HL-60 (cell line): ENCODE measurements around the gene PUS7.
"Not testable (repeated sequence)": the region's sequence is repeated elsewhere in the genome, so short reads cannot be mapped to it uniquely, and the experiment has no call there.

ENCODE experiments used
- DNase-seq, 2 experiments: peaks; one replicate each; pipeline ENCODE4 v3.0.0-alpha.2; 2010 to 2020; ENCODE audit warnings: low read depth in 1 of 2, low spot score in 1 of 2
- H3K27ac ChIP-seq: fragments of 250-450 bp; sonication (Bioruptor Pico); replicated peaks from 2 replicates; pipeline ENCODE4 v1.5.1; 2020; ENCODE audit warnings: mild to moderate bottlenecking, moderate library complexity
- H3K27me3 ChIP-seq: fragments of 250-450 bp; sonication (Bioruptor Pico); 2 replicates; pipeline ENCODE4 v1.5.1; 2021; ENCODE audit warnings: mild to moderate bottlenecking, moderate library complexity; ENCODE audit not compliant: insufficient read depth, poor library complexity, severe bottlenecking
- H3K4me3 ChIP-seq: replicated peaks from 2 replicates; pipeline ENCODE4 v1.5.1; 2011; ENCODE audit warnings: mild to moderate bottlenecking, control low read depth, low read length; ENCODE audit not compliant: insufficient read depth
- GABPA ChIP-seq: IDR thresholded peaks from 2 replicates; pipeline ENCODE4 v1.6.1; 2012; ENCODE audit warnings: low read depth
- POLR2AphosphoS5 ChIP-seq: IDR thresholded peaks from 2 replicates; pipeline ENCODE4 v1.6.1; 2012; ENCODE audit warnings: low read depth
- SPI1 ChIP-seq: IDR thresholded peaks from 2 replicates; pipeline ENCODE4 v1.6.1; 2012; ENCODE audit warnings: low read depth, mild to moderate bottlenecking, borderline replicate concordance
- TF ChIP-seq, protein P1 (sequence below): IDR thresholded peaks from 2 replicates; pipeline ENCODE4 v1.6.1; 2012; ENCODE audit warnings: low read depth; ENCODE audit not compliant: insufficient replicate concordance
- TF ChIP-seq, protein P2 (sequence below): IDR thresholded peaks from one replicate; pipeline ENCODE4 v1.5.1; 2011; ENCODE audit warnings: low read length, control low read depth, inconsistent platforms; ENCODE audit not compliant: insufficient read depth

Gene PUS7

DNA sequence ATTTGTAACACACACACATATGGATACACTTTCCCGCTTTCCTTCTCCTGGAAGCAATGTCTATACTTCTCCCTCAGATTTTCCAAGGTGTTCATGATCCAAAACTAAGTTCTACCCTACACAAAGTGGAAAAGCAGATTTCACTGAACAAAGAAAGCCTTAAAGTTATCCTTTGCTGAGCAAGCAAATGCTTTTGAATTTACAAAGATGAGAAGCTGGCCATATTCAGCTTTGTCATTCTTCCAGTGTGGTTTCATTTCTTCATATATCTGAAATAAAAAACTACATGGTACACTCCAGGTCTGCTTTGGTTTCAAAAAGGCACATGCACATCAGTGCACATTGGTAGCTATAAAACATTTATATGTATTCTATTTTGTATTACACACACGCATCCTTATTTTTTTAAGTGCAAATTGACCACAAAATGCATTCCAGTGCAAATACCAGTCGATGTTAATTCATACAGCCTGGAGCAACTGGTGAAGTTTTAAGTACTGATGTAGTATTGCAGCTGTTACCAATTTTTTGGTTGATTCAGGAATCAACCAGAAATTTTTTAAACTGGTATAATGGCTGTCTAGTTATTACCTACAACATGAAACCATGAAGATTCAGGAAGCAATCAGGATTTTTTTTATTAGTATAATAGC, 67.8 kb downstream of the PUS7 start:
- Histone ChIP-seq H3K4me3 (no peak overlapping the region), H3K27ac (no peak overlapping the region; the same call in 1 of the 2 replicates), H3K27me3 (no peaks in the 10 kb centered on the region)
- TF ChIP-seq, protein P1, sequence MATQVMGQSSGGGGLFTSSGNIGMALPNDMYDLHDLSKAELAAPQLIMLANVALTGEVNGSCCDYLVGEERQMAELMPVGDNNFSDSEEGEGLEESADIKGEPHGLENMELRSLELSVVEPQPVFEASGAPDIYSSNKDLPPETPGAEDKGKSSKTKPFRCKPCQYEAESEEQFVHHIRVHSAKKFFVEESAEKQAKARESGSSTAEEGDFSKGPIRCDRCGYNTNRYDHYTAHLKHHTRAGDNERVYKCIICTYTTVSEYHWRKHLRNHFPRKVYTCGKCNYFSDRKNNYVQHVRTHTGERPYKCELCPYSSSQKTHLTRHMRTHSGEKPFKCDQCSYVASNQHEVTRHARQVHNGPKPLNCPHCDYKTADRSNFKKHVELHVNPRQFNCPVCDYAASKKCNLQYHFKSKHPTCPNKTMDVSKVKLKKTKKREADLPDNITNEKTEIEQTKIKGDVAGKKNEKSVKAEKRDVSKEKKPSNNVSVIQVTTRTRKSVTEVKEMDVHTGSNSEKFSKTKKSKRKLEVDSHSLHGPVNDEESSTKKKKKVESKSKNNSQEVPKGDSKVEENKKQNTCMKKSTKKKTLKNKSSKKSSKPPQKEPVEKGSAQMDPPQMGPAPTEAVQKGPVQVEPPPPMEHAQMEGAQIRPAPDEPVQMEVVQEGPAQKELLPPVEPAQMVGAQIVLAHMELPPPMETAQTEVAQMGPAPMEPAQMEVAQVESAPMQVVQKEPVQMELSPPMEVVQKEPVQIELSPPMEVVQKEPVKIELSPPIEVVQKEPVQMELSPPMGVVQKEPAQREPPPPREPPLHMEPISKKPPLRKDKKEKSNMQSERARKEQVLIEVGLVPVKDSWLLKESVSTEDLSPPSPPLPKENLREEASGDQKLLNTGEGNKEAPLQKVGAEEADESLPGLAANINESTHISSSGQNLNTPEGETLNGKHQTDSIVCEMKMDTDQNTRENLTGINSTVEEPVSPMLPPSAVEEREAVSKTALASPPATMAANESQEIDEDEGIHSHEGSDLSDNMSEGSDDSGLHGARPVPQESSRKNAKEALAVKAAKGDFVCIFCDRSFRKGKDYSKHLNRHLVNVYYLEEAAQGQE: no peak
- no peak for TF ChIP-seq SPI1
- no peak for TF ChIP-seq GABPA
- TF ChIP-seq, protein P2, sequence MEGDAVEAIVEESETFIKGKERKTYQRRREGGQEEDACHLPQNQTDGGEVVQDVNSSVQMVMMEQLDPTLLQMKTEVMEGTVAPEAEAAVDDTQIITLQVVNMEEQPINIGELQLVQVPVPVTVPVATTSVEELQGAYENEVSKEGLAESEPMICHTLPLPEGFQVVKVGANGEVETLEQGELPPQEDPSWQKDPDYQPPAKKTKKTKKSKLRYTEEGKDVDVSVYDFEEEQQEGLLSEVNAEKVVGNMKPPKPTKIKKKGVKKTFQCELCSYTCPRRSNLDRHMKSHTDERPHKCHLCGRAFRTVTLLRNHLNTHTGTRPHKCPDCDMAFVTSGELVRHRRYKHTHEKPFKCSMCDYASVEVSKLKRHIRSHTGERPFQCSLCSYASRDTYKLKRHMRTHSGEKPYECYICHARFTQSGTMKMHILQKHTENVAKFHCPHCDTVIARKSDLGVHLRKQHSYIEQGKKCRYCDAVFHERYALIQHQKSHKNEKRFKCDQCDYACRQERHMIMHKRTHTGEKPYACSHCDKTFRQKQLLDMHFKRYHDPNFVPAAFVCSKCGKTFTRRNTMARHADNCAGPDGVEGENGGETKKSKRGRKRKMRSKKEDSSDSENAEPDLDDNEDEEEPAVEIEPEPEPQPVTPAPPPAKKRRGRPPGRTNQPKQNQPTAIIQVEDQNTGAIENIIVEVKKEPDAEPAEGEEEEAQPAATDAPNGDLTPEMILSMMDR: no peak
- TF ChIP-seq POLR2AphosphoS5: no peak
- DNase-seq: no peak

DNA sequence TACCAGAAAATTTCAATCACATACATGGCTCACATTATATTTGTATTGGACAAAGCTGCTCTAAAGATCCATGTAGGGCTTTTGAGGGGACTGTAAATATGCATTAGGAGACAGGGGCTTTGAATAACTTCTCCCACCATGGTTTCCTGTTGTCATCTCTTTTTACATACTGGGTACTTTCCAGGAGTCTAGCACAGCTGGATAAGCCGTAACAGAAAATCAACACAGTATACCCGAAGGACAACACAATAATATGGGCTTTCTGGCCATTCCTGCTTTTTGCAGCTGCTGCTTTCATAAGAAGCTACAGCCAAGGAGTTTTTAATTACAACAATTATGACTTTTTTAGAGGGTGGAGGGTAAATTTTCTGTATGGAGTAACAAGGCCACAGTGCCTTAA, 70.0 kb downstream of the PUS7 start:
- Histone ChIP-seq H3K4me3 (no peak overlapping the region), H3K27me3 (no peaks in the 10 kb centered on the region), H3K27ac (no peak overlapping the region)
- no peak for DNase-seq
- TF ChIP-seq GABPA (no peak), POLR2AphosphoS5 (no peak), SPI1 (no peak)
- TF ChIP-seq, protein P1: no peak
- TF ChIP-seq, protein P2: no peak

DNA sequence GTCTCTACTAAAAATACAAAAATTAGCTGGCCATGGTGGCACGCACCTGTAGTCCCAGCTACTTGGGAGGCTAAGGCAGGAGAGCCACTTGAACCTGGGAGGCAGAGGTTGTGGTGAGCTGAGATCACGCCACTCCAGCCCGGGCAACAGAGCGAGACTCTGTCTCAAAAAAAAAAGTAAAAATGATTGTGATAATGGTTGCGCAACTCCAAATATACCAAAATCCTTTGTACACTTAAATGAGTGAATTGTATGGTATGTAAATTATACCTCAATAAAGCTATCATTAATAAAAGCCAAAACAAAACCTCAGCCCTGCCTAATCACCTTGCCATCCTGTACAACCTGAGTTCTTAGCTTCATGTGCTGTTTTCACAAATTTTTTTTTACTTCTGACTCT, 71.2 kb downstream of the PUS7 start:
- H3K4me3 ChIP-seq, H3K27ac ChIP-seq, H3K27me3 ChIP-seq, DNase-seq: not testable (repeated sequence)

DNA sequence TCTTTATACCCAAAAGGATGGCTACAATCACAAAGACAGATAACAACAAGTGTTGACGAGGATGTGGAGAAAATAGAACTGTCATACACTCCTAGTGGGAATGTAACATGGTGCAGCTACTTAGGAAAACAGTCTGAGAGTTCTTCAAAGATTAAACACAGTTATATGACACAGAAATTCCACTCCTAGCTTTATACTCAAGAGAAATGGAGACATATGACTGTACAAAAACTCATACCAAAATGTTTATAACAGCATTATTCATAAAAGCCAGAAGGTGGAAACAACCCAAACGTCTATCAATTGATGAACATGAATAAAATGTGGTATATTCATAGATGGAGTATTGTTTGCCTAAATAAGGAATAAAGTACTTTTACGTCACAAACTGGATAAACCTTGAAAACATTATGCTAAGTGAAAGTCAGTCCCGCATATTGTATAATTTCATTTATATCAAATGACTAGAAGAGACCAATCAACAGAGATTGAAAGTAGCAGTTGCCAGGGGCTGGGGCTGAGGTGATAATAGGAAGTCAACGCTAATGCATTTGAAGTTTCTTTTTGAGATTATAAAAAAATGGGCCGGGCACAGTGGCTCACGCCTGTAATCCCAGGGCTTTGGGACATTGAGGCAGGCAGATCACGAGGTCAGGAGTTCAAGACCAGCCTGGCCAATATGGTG, 71.8 kb downstream of the PUS7 start:
- no peak overlapping the region for H3K4me3 ChIP-seq
- no peaks in the 10 kb centered on the region for H3K27me3 ChIP-seq
- no peak for DNase-seq
- TF ChIP-seq, protein P2: no peak
- no peak overlapping the region for H3K27ac ChIP-seq
